GM12874 (cell line): Measurements from ENCODE around the gene PPP1R26.
A peak's percentile ranks its signal among the peaks of the same experiment; 100 is the strongest.

ENCODE experiments used
- CTCF ChIP-seq: IDR thresholded peaks from 2 replicates; pipeline ENCODE4 v1.5.1; 2011; ENCODE audit warnings: low read depth, mild to moderate bottlenecking, control low read depth, low read length, moderate library complexity; ENCODE audit not compliant: insufficient read depth

The PPP1R26 gene

GRCh38 chr9:135479469-135480052, at the start of gene PPP1R26:
PPP1R26 (plus strand) TSS chr9:135479782; CDS start chr9:135484511, 4,729 bp downstream.
- TF ChIP-seq CTCF = no peak

GRCh38 chr9:135437259-135437658, 42.3 kb upstream of the PPP1R26 start:
- no peak for TF ChIP-seq CTCF

GRCh38 chr9:135438581-135439232, 40.9 kb upstream of the PPP1R26 start:
- peak; percentile 18; the same call in 1 of the 2 replicates for TF ChIP-seq CTCF

- no peak for TF ChIP-seq CTCF
Measured at GRCh38 chr9:135439916-135440315, 39.7 kb upstream of the PPP1R26 start.

GRCh38 chr9:135440620-135441019, 39.0 kb upstream of the PPP1R26 start:
- no peak for TF ChIP-seq CTCF

GRCh38 chr9:135442075-135442474, 37.5 kb upstream of the PPP1R26 start:
- TF ChIP-seq CTCF = no peak

- no peak for TF ChIP-seq CTCF
Measured at GRCh38 chr9:135443797-135444425, 35.7 kb upstream of the PPP1R26 start.
